ENCODE data around the gene AREG.

The AREG gene

GRCh38 chr4:74481891-74482609 is 37.1 kb downstream of the AREG start:
- H3K4me3 ChIP-seq (ENCODE audit: low read length in 2 of 2), result no peak overlapping the region
- H4K91ac ChIP-seq (ENCODE audit: low read depth, low read length, poor library complexity), result no peak overlapping the region
- no peak for DNase-seq (ENCODE audit: low spot score)
- no peak overlapping the region for H3K18ac ChIP-seq (ENCODE audit: low read length)
- no peak overlapping the region for H3K14ac ChIP-seq (ENCODE audit: low read length)
- no peaks in the 10 kb centered on the region for H3K9me3 ChIP-seq (replicated peaks in 1 of 2; ENCODE audit: control insufficient read depth in 2 of 2, insufficient read depth in 1 of 2, low read depth in 1 of 2, low read length in 2 of 2)
- H4K8ac ChIP-seq (ENCODE audit: low read depth, low read length), result no peak overlapping the region
- no peak overlapping the region for H2BK15ac ChIP-seq (ENCODE audit: low read length)
- H3K23ac ChIP-seq (ENCODE audit: low read depth, low read length, poor library complexity), result no peak overlapping the region
- H3K4ac ChIP-seq (ENCODE audit: low read length), result no peak overlapping the region
- H3K4me2 ChIP-seq (ENCODE audit: insufficient read depth, low read length, poor library complexity, severe bottlenecking), result no peak overlapping the region
- H2BK12ac ChIP-seq (ENCODE audit: low read length), result no peak overlapping the region
- no CpG with 5 or more reads among the region's 3 CpGs for WGBS, 2 donors (ENCODE audit: extremely low coverage in 2 of 2, insufficient read length in 2 of 2, insufficient replicate concordance in 1 of 2)
- H3K27ac ChIP-seq (replicated peaks; ENCODE audit: low read length), result no peak overlapping the region
- no peaks in the 10 kb centered on the region for H3K27me3 ChIP-seq (ENCODE audit: control insufficient read depth in 3 of 3, insufficient read depth in 3 of 3, low read depth in 1 of 3, low read length in 3 of 3)
- H3K79me1 ChIP-seq (ENCODE audit: low read depth, low read length), result no peaks in the 10 kb centered on the region
- no peak overlapping the region for H2AFZ ChIP-seq (ENCODE audit: low read length)
- no peak overlapping the region for H2BK120ac ChIP-seq (ENCODE audit: low read depth, low read length)
- H3K9ac ChIP-seq (ENCODE audit: low read depth, low read length, poor library complexity), result no peak overlapping the region
- H3K36me3 ChIP-seq (replicated peaks in 1 of 2; ENCODE audit: control insufficient read depth in 2 of 2, insufficient read depth in 2 of 2, low read length in 2 of 2), result no peaks in the 10 kb centered on the region
- no peak overlapping the region for H2AK5ac ChIP-seq (ENCODE audit: low read depth, low read length)
- H3K4me1 ChIP-seq (ENCODE audit: control insufficient read depth in 2 of 2, insufficient read depth in 1 of 2, low read depth in 1 of 2, low read length in 2 of 2), result no peaks in the 10 kb centered on the region
- H2BK5ac ChIP-seq (ENCODE audit: low read length), result no peak overlapping the region

- Histone ChIP-seq H3K9me3 (replicated peaks in 1 of 2; ENCODE audit: control insufficient read depth in 2 of 2, insufficient read depth in 1 of 2, low read depth in 1 of 2, low read length in 2 of 2) (no peaks in the 10 kb centered on the region), H2AFZ (ENCODE audit: low read length) (no peak overlapping the region), H2BK120ac (ENCODE audit: low read depth, low read length) (no peak overlapping the region), H3K9ac (ENCODE audit: low read depth, low read length, poor library complexity) (no peak overlapping the region), H3K23ac (ENCODE audit: low read depth, low read length, poor library complexity) (no peak overlapping the region), H3K27me3 (ENCODE audit: control insufficient read depth in 3 of 3, insufficient read depth in 3 of 3, low read depth in 1 of 3, low read length in 3 of 3) (no peaks in the 10 kb centered on the region), H3K79me1 (ENCODE audit: low read depth, low read length) (no peaks in the 10 kb centered on the region), H3K18ac (ENCODE audit: low read length) (no peak overlapping the region), H2AK5ac (ENCODE audit: low read depth, low read length) (no peak overlapping the region), H2BK12ac (ENCODE audit: low read length) (no peak overlapping the region), H3K36me3 (replicated peaks in 1 of 2; ENCODE audit: control insufficient read depth in 2 of 2, insufficient read depth in 2 of 2, low read length in 2 of 2) (no peaks in the 10 kb centered on the region), H2BK15ac (ENCODE audit: low read length) (no peak overlapping the region), H2BK5ac (ENCODE audit: low read length) (no peak overlapping the region), H3K4ac (ENCODE audit: low read length) (no peak overlapping the region), H3K4me2 (ENCODE audit: insufficient read depth, low read length, poor library complexity, severe bottlenecking) (no peak overlapping the region), H3K14ac (ENCODE audit: low read length) (no peak overlapping the region), H3K27ac (replicated peaks; ENCODE audit: low read length) (no peak overlapping the region), H4K91ac (ENCODE audit: low read depth, low read length, poor library complexity) (no peak overlapping the region), H3K4me3 (ENCODE audit: low read length in 2 of 2) (no peak overlapping the region), H4K8ac (ENCODE audit: low read depth, low read length) (no peak overlapping the region), H3K4me1 (ENCODE audit: control insufficient read depth in 2 of 2, insufficient read depth in 1 of 2, low read depth in 1 of 2, low read length in 2 of 2) (no peaks in the 10 kb centered on the region)
- WGBS, 2 donors (ENCODE audit: extremely low coverage in 2 of 2, insufficient read length in 2 of 2, insufficient replicate concordance in 1 of 2), result no CpG with 5 or more reads among the region's 6 CpGs
- no peak for DNase-seq (ENCODE audit: low spot score)
Measured at GRCh38 chr4:74483226-74483911, 38.4 kb downstream of the AREG start.

GRCh38 chr4:74486905-74487304 is 42.0 kb downstream of the AREG start:
- no peak overlapping the region for H2AFZ ChIP-seq (ENCODE audit: low read length)
- no peak overlapping the region for H3K27ac ChIP-seq (replicated peaks; ENCODE audit: low read length)
- H3K4me1 ChIP-seq (ENCODE audit: control insufficient read depth in 2 of 2, insufficient read depth in 1 of 2, low read depth in 1 of 2, low read length in 2 of 2), result no peaks in the 10 kb centered on the region
- H2BK5ac ChIP-seq (ENCODE audit: low read length), result no peak overlapping the region
- no peak overlapping the region for H3K4ac ChIP-seq (ENCODE audit: low read length)
- no peak overlapping the region for H3K4me2 ChIP-seq (ENCODE audit: insufficient read depth, low read length, poor library complexity, severe bottlenecking)
- H2AK5ac ChIP-seq (ENCODE audit: low read depth, low read length), result no peak overlapping the region
- no peak overlapping the region for H4K8ac ChIP-seq (ENCODE audit: low read depth, low read length)
- H3K9me3 ChIP-seq (replicated peaks in 1 of 2; ENCODE audit: control insufficient read depth in 2 of 2, insufficient read depth in 1 of 2, low read depth in 1 of 2, low read length in 2 of 2), result no peaks in the 10 kb centered on the region
- no peaks in the 10 kb centered on the region for H3K27me3 ChIP-seq (ENCODE audit: control insufficient read depth in 3 of 3, insufficient read depth in 3 of 3, low read depth in 1 of 3, low read length in 3 of 3)
- no peak overlapping the region for H2BK12ac ChIP-seq (ENCODE audit: low read length)
- no peak for DNase-seq (ENCODE audit: low spot score)
- no peak overlapping the region for H2BK120ac ChIP-seq (ENCODE audit: low read depth, low read length)
- H4K91ac ChIP-seq (ENCODE audit: low read depth, low read length, poor library complexity), result no peak overlapping the region
- H3K14ac ChIP-seq (ENCODE audit: low read length), result no peak overlapping the region
- no CpG with 5 or more reads among the region's 2 CpGs for WGBS, 2 donors (ENCODE audit: extremely low coverage in 2 of 2, insufficient read length in 2 of 2, insufficient replicate concordance in 1 of 2)
- H3K23ac ChIP-seq (ENCODE audit: low read depth, low read length, poor library complexity), result no peak overlapping the region
- no peak overlapping the region for H3K4me3 ChIP-seq (ENCODE audit: low read length in 2 of 2)
- H3K36me3 ChIP-seq (replicated peaks in 1 of 2; ENCODE audit: control insufficient read depth in 2 of 2, insufficient read depth in 2 of 2, low read length in 2 of 2), result no peaks in the 10 kb centered on the region
- no peaks in the 10 kb centered on the region for H3K79me1 ChIP-seq (ENCODE audit: low read depth, low read length)
- H2BK15ac ChIP-seq (ENCODE audit: low read length), result no peak overlapping the region
- H3K9ac ChIP-seq (ENCODE audit: low read depth, low read length, poor library complexity), result no peak overlapping the region
- no peak overlapping the region for H3K18ac ChIP-seq (ENCODE audit: low read length)

- H3K4ac ChIP-seq (ENCODE audit: low read length), result no peak overlapping the region
- no peak overlapping the region for H3K18ac ChIP-seq (ENCODE audit: low read length)
- no peaks in the 10 kb centered on the region for H3K27me3 ChIP-seq (ENCODE audit: control insufficient read depth in 3 of 3, insufficient read depth in 3 of 3, low read depth in 1 of 3, low read length in 3 of 3)
- DNase-seq (ENCODE audit: low spot score), result no peak
- no peaks in the 10 kb centered on the region for H3K4me1 ChIP-seq (ENCODE audit: control insufficient read depth in 2 of 2, insufficient read depth in 1 of 2, low read depth in 1 of 2, low read length in 2 of 2)
- no peak overlapping the region for H4K91ac ChIP-seq (ENCODE audit: low read depth, low read length, poor library complexity)
- no CpG with 5 or more reads among the region's 1 CpG for WGBS, 2 donors (ENCODE audit: extremely low coverage in 2 of 2, insufficient read length in 2 of 2, insufficient replicate concordance in 1 of 2)
- H2BK120ac ChIP-seq (ENCODE audit: low read depth, low read length), result no peak overlapping the region
- H2AK5ac ChIP-seq (ENCODE audit: low read depth, low read length), result no peak overlapping the region
- no peak overlapping the region for H3K14ac ChIP-seq (ENCODE audit: low read length)
- no peak overlapping the region for H3K23ac ChIP-seq (ENCODE audit: low read depth, low read length, poor library complexity)
- H2BK5ac ChIP-seq (ENCODE audit: low read length), result no peak overlapping the region
- no peak overlapping the region for H3K27ac ChIP-seq (replicated peaks; ENCODE audit: low read length)
- H3K79me1 ChIP-seq (ENCODE audit: low read depth, low read length), result no peaks in the 10 kb centered on the region
- no peak overlapping the region for H4K8ac ChIP-seq (ENCODE audit: low read depth, low read length)
- no peak overlapping the region for H3K9ac ChIP-seq (ENCODE audit: low read depth, low read length, poor library complexity)
- H2AFZ ChIP-seq (ENCODE audit: low read length), result no peak overlapping the region
- no peak overlapping the region for H2BK12ac ChIP-seq (ENCODE audit: low read length)
- H3K4me2 ChIP-seq (ENCODE audit: insufficient read depth, low read length, poor library complexity, severe bottlenecking), result no peak overlapping the region
- H3K9me3 ChIP-seq (replicated peaks in 1 of 2; ENCODE audit: control insufficient read depth in 2 of 2, insufficient read depth in 1 of 2, low read depth in 1 of 2, low read length in 2 of 2), result no peaks in the 10 kb centered on the region
- H3K36me3 ChIP-seq (replicated peaks in 1 of 2; ENCODE audit: control insufficient read depth in 2 of 2, insufficient read depth in 2 of 2, low read length in 2 of 2), result no peaks in the 10 kb centered on the region
- no peak overlapping the region for H3K4me3 ChIP-seq (ENCODE audit: low read length in 2 of 2)
- H2BK15ac ChIP-seq (ENCODE audit: low read length), result no peak overlapping the region
Measured at GRCh38 chr4:74487771-74488170, 42.8 kb downstream of the AREG start.

Measured in neuronal stem cell (in vitro differentiated cells).